Panc1 (cell line): ENCODE data around the gene LRRC74B. TPM values are rescaled to one million over a fixed set of nuclear protein-coding genes. Genes with fewer than 3 reads are reported as not detected.

Source experiments
- ATAC-seq: fragments of 200-7000 bp; cut with Tn5 transposase; 2 replicates; pipeline ENCODE4 v1.9.1; 2020; ENCODE audit warnings: mild to moderate bottlenecking, moderate library complexity
- Bru-seq: library from RNA; stranded (reverse); fragments of 400-500 nt; gene quantifications from one replicate; lab custom pipeline; 2021; lab: Mats Ljungman, UMichigan
- BruChase-seq, 2 experiments: library from RNA; stranded (reverse); fragments of 400-500 nt; gene quantifications; one replicate each; lab custom pipeline; 2021; lab: Mats Ljungman, UMichigan
- BruUV-seq: library from RNA; stranded (reverse); fragments of 400-500 nt; replicated peaks from 2 replicates; lab custom pipeline; 2021; lab: Mats Ljungman, UMichigan
- CTCF ChIA-PET: fragments of 300-600 bp; sonication (Branson Sonifier 250); formaldehyde crosslinking; loops from one replicate; lab custom pipeline; 2022; ENCODE audit warnings: antibody characterized with exemption; lab: Charles Lee
- POLR2A ChIA-PET: fragments of 300-600 bp; sonication (Branson Sonifier 250); formaldehyde crosslinking; loops from one replicate; lab custom pipeline; 2022; ENCODE audit warnings: antibody characterized with exemption; lab: Charles Lee
- DNase-seq: peaks from one replicate; pipeline ENCODE4 v3.0.0-alpha.2; 2010; ENCODE audit warnings: low read depth, low spot score
- H3K27ac ChIP-seq: 2 replicates; pipeline ENCODE4 v1.5.1; 2011; ENCODE audit warnings: mild to moderate bottlenecking, low read length, inconsistent platforms
- H3K27me3 ChIP-seq: fragments of 200-500 bp; sonication (Bioruptor generic); 2 replicates; pipeline ENCODE4 v1.6.0; 2014; ENCODE audit warnings: low read length, inconsistent platforms; ENCODE audit not compliant: control insufficient read depth, insufficient read depth
- H3K36me3 ChIP-seq: fragments of 200-500 bp; sonication (Bioruptor generic); 2 replicates; pipeline ENCODE4 v1.5.1; 2014; ENCODE audit warnings: inconsistent platforms, mild to moderate bottlenecking, low read length, moderate library complexity; ENCODE audit not compliant: control insufficient read depth, insufficient read depth
- H3K4me1 ChIP-seq: 2 replicates; pipeline ENCODE4 v1.5.1; 2011; ENCODE audit warnings: inconsistent platforms, mild to moderate bottlenecking, low read length, moderate library complexity; ENCODE audit not compliant: control insufficient read depth, insufficient read depth
- H3K4me3 ChIP-seq, 2 experiments: 2 replicates each; pipeline ENCODE4 v1.5.1; 2011 to 2012; ENCODE audit warnings: low read depth in 2 of 2, low read length in 2 of 2, mild to moderate bottlenecking in 2 of 2, inconsistent platforms in 1 of 2, moderate library complexity in 1 of 2
- H3K9me3 ChIP-seq: fragments of 200-500 bp; sonication (Bioruptor generic); 2 replicates; pipeline ENCODE4 v1.5.1; 2014; ENCODE audit warnings: low read depth, mild to moderate bottlenecking, inconsistent platforms, low read length, moderate library complexity; ENCODE audit not compliant: control insufficient read depth, insufficient read depth
- POLR2AphosphoS5 ChIP-seq: IDR thresholded peaks from 2 replicates; pipeline ENCODE4 v1.6.1; 2012; ENCODE audit warnings: mild to moderate bottlenecking, low read depth, low read length, moderate library complexity
- SIN3A ChIP-seq: IDR thresholded peaks from 2 replicates; pipeline ENCODE4 v1.6.1; 2012; ENCODE audit warnings: low read depth, mild to moderate bottlenecking, low read length, moderate library complexity, borderline replicate concordance; ENCODE audit not compliant: insufficient read depth
- TCF7L2 ChIP-seq: IDR thresholded peaks from 2 replicates; pipeline ENCODE4 v1.6.1; 2011; ENCODE audit warnings: mild to moderate bottlenecking, low read depth, low read length, inconsistent platforms
- in situ Hi-C: cut with HindIII; loops from 2 replicates; pipeline ENCODE4 v1.10.0; 2016; ENCODE audit warnings: low sequenced_read_pairs, low pct_unique_long_range_greater_than_20kb
- intact Hi-C: fragments of 100-400 bp; cut with micrococcal nuclease; formaldehyde crosslinking; loops from one replicate; pipeline ENCODE4 v1.10.0; 2022; ENCODE audit not compliant: unreplicated experiment
- long read RNA-seq: library from polyadenylated mRNA; unstranded; transcript quantifications from one replicate; pipeline ENCODE4 v2.0.0, GENCODE V29; 2021; ENCODE audit not compliant: unreplicated experiment
- polyA plus RNA-seq: library from polyadenylated mRNA; unstranded; fragments of >200 nt; gene quantifications from one replicate; pipeline ENCODE4 v1.2.1, GENCODE V29; 2012; ENCODE audit warnings: missing spikeins; ENCODE audit not compliant: insufficient read length
- total RNA-seq: library from RNA; stranded (reverse); gene quantifications from one replicate; pipeline ENCODE4 v1.2.1, GENCODE V29; 2021; ENCODE audit not compliant: unreplicated experiment
- TF ChIP-seq, protein P1 (sequence below), 2 experiments: IDR thresholded peaks; 2 replicates each; pipeline ENCODE4 v1.6.1; 2011 to 2012; ENCODE audit warnings: low read depth in 2 of 2, control low read depth in 1 of 2, low read length in 1 of 2, mild to moderate bottlenecking in 1 of 2, moderate library complexity in 1 of 2; ENCODE audit not compliant: insufficient read depth in 1 of 2
- TF ChIP-seq, protein P2 (sequence below): fragments of 450-650 bp; IDR thresholded peaks from 2 replicates; pipeline ENCODE4 v1.5.1; 2017; ENCODE audit warnings: mild to moderate bottlenecking

LRRC74B gene, protein sequence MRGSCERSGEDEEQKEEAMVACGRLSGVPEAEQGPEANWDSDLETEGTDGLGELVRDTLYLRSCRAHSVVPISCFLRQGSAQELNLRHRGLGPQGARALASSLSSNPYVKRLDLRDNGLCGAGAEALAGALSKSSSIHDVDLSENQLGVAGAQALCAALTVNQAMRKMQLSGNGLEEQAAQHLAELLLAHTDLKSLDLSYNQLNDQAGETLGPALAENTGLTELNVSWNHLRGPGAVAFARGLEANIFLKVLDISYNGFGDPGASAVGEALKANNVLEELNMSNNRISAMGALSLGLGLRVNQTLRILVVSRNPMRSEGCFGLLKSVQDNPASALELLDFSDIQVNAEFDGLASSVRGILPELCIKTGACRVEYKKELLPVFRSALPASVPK
- not detected for total RNA-seq
- polyA plus RNA-seq = not detected
- percentile 6 among the genes with signal in this experiment for Bru-seq, nascent RNA
- not detected for BruChase-seq, experiment 1, labeled RNA remaining after a 2-hour chase
- BruChase-seq, experiment 2, labeled RNA remaining after a 6-hour chase = percentile 16 among the genes with signal in this experiment
- long read RNA-seq = 0 reads

DNA sequence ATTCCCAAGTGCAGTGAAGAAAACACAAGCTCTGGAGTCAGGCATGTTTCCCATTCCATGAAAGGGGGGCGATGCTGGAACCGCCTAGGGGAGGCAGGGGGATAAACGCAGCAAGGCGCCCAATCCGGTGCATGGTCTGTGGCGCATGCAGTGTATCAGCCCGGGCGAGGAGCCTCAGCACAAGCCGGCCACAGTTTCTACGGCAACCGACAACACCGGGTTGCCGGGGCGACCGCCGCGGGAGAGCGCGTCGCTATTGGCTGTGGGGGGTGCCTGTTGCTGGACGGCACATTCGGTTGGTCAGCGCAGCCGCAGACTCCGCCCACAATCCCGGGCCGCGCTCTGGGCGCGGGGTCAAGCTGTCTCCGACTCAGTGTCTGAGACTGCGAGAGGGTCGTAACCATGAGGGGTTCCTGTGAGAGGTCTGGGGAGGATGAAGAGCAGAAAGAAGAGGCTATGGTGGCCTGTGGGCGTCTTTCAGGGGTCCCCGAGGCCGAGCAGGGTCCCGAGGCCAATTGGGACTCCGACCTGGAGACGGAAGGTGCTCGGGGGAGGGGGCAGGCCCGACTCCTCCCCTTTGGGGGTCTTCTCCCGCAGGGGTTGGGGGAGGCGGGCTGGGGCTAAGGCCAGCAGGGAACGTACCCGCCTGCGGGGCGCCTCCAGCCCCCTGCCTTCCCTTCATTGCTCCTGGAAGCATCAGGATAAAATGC is at the start of gene LRRC74B:
Gene LRRC74B, plus strand, starts transcription at position 362 of the 710 bp plus-strand sequence. Its CDS starts 41 bp downstream, at position 403.
- no peak within 1 kb of the TSS for H3K27ac ChIP-seq
- TF ChIP-seq TCF7L2 = no peak
- TF ChIP-seq SIN3A = no peak
- TF ChIP-seq POLR2AphosphoS5 = no peak
- TF ChIP-seq, protein P1, sequence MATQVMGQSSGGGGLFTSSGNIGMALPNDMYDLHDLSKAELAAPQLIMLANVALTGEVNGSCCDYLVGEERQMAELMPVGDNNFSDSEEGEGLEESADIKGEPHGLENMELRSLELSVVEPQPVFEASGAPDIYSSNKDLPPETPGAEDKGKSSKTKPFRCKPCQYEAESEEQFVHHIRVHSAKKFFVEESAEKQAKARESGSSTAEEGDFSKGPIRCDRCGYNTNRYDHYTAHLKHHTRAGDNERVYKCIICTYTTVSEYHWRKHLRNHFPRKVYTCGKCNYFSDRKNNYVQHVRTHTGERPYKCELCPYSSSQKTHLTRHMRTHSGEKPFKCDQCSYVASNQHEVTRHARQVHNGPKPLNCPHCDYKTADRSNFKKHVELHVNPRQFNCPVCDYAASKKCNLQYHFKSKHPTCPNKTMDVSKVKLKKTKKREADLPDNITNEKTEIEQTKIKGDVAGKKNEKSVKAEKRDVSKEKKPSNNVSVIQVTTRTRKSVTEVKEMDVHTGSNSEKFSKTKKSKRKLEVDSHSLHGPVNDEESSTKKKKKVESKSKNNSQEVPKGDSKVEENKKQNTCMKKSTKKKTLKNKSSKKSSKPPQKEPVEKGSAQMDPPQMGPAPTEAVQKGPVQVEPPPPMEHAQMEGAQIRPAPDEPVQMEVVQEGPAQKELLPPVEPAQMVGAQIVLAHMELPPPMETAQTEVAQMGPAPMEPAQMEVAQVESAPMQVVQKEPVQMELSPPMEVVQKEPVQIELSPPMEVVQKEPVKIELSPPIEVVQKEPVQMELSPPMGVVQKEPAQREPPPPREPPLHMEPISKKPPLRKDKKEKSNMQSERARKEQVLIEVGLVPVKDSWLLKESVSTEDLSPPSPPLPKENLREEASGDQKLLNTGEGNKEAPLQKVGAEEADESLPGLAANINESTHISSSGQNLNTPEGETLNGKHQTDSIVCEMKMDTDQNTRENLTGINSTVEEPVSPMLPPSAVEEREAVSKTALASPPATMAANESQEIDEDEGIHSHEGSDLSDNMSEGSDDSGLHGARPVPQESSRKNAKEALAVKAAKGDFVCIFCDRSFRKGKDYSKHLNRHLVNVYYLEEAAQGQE (IDR thresholded peaks at IDR 0.05; ENCODE audit: insufficient read depth in 1 of 2, low read depth in 2 of 2, low read length in 1 of 2) = no peak
- TF ChIP-seq, protein P2, sequence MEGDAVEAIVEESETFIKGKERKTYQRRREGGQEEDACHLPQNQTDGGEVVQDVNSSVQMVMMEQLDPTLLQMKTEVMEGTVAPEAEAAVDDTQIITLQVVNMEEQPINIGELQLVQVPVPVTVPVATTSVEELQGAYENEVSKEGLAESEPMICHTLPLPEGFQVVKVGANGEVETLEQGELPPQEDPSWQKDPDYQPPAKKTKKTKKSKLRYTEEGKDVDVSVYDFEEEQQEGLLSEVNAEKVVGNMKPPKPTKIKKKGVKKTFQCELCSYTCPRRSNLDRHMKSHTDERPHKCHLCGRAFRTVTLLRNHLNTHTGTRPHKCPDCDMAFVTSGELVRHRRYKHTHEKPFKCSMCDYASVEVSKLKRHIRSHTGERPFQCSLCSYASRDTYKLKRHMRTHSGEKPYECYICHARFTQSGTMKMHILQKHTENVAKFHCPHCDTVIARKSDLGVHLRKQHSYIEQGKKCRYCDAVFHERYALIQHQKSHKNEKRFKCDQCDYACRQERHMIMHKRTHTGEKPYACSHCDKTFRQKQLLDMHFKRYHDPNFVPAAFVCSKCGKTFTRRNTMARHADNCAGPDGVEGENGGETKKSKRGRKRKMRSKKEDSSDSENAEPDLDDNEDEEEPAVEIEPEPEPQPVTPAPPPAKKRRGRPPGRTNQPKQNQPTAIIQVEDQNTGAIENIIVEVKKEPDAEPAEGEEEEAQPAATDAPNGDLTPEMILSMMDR = no peak
- ATAC-seq = peak; percentile 97
- CTCF ChIA-PET = no interaction called here
- intact Hi-C loops (no loop called here), in situ Hi-C loops (no loop called here)
- H3K4me3 ChIP-seq = peak within 1 kb of the TSS; percentile 39 to 61
- no TSS peak for BruUV-seq
- H3K4me1 ChIP-seq = peaks cover 5% of the 10 kb centered on the region; the same call in 1 of the 2 replicates
- no peaks in the 10 kb centered on the region for H3K36me3 ChIP-seq
- DNase-seq = no peak
- no peaks in the 10 kb centered on the region for H3K9me3 ChIP-seq
- no peaks in the 10 kb centered on the region for H3K27me3 ChIP-seq
- POLR2A ChIA-PET = no interaction called here

DNA sequence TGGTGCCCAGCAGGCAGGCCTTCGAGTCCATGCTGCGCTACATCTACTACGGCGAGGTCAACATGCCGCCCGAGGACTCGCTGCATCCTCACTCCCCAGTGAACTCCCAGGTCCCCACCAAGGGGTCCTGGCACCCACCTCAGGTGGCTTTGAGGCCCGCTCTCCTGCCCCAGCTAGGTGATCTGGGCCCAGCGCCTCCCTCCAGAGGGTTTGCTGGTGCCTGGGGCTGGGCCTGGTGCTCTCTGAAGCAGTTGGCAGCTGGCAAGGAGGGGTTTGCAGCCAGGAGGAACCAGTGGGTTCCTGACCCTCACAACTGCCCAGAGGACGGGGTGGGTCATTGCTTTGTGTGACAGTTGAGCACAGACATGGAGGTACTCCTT is 49.7 kb upstream of the LRRC74B start:
- Histone ChIP-seq H3K27me3 (no peaks in the 10 kb centered on the region), H3K27ac (no peak overlapping the region), H3K4me1 (peaks cover 9% of the 10 kb centered on the region), H3K9me3 (no peaks in the 10 kb centered on the region), H3K4me3 (no peak overlapping the region), H3K36me3 (no peaks in the 10 kb centered on the region)
- ATAC-seq (no peak), DNase-seq (no peak)
- no peak for TF ChIP-seq TCF7L2
- no TSS peak for BruUV-seq
- intact Hi-C loops (no loop called here), in situ Hi-C loops (no loop called here)
- POLR2A ChIA-PET = no interaction called here
- CTCF ChIA-PET = no interaction called here
